ENCODE data around the gene KIF2A.

- no peak for TF ChIP-seq CTCF (IDR thresholded peaks at IDR 0.05; ENCODE audit: low read length)
- TF ChIP-seq EZH2phosphoT487 (IDR thresholded peaks at IDR 0.05; ENCODE audit: low read length) = no peak
Measured at GRCh38 chr5:62342476-62342837, 36.5 kb downstream of the KIF2A start.

Data from MM.1S (cell line).